Ascending aorta (tissue), 2 donors: ENCODE results near the gene C1orf216. TPM values are rescaled to one million over a fixed set of nuclear protein-coding genes. Genes with fewer than 3 reads are reported as not detected.

Experiments
- DNase-seq, 2 donors: peaks; one replicate each; pipeline ENCODE4 v3.0.0-alpha.2; 2019; ENCODE audit warnings: low spot score in 2 of 2
- H3K27ac ChIP-seq, 2 donors: fragments of 200-600 bp; sonication (generic); one replicate each; pipeline ENCODE4 v1.5.1; 2016 to 2017; ENCODE audit warnings: mild to moderate bottlenecking in 1 of 2
- H3K27me3 ChIP-seq: fragments of 200-600 bp; sonication (generic); one replicate; pipeline ENCODE4 v1.5.1; 2017
- H3K36me3 ChIP-seq, 2 donors: fragments of 200-600 bp; sonication (generic); one replicate each; pipeline ENCODE4 v1.5.1; 2016
- H3K4me1 ChIP-seq, 2 donors: fragments of 200-600 bp; sonication (generic); one replicate each; pipeline ENCODE4 v1.5.1; 2016 to 2017; ENCODE audit warnings: mild to moderate bottlenecking in 1 of 2
- H3K4me3 ChIP-seq, 2 donors: fragments of 200-600 bp; sonication (generic); one replicate each; pipeline ENCODE4 v1.5.1; 2016 to 2017; ENCODE audit warnings: mild to moderate bottlenecking in 1 of 2
- H3K9me3 ChIP-seq, 2 donors: fragments of 200-600 bp; sonication (generic); one replicate each; pipeline ENCODE4 v1.5.1; 2016
- intact Hi-C: fragments of 100-400 bp; cut with DNase I; formaldehyde crosslinking; loops from one replicate; pipeline ENCODE4 v1.15.1; 2023
- total RNA-seq: library from RNA; depleted of rRNA; stranded (reverse); fragments of >200 nt; gene quantifications from one replicate; pipeline ENCODE4 v1.1.0, GENCODE V29; 2016
- TF ChIP-seq, protein P1 (sequence below), 3 experiments: fragments of 200-600 bp in 2 of 3; fragments of 450-650 bp in 1 of 3; sonication (generic) in 2 of 3; IDR thresholded peaks; one replicate each; pipeline ENCODE4 v1.5.1; 2016 to 2019; ENCODE audit warnings: antibody characterized with exemption in 3 of 3, mild to moderate bottlenecking in 1 of 3, moderate library complexity in 1 of 3

C1orf216 gene
- total RNA-seq, 1 donor from 2014 or later = 40.6 TPM

DNA sequence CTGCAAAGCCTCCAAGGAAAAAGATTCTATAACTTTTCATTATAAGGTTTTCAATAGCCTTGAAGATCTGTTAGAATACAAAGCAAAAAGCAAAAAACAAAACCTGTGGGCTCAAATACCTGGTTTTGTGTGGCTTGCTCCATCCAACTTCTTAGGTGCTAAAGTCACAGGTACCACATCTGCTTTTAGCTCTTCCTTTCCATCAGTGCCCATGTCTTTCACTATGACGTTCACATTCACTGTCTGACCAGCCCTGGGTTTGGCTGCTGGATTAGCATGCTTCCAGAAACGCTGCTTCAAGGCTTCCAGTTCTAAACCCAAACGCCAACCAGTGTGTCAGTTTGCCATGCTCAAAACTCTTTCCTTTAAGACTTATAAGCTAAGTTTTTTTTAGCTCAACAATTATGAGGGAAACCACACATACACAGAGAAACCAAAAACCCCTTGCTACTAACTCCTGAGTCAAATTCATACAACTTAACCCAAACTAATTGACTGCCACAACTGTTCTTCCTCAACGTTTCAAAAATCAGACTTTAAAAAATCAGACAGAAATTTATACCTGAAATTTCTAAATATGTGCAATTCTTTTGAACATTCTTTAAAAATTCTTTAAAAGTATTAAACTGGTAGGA lies 35.1 kb upstream of the C1orf216 start:
- intact Hi-C loops = no loop called here
- TF ChIP-seq, protein P1, sequence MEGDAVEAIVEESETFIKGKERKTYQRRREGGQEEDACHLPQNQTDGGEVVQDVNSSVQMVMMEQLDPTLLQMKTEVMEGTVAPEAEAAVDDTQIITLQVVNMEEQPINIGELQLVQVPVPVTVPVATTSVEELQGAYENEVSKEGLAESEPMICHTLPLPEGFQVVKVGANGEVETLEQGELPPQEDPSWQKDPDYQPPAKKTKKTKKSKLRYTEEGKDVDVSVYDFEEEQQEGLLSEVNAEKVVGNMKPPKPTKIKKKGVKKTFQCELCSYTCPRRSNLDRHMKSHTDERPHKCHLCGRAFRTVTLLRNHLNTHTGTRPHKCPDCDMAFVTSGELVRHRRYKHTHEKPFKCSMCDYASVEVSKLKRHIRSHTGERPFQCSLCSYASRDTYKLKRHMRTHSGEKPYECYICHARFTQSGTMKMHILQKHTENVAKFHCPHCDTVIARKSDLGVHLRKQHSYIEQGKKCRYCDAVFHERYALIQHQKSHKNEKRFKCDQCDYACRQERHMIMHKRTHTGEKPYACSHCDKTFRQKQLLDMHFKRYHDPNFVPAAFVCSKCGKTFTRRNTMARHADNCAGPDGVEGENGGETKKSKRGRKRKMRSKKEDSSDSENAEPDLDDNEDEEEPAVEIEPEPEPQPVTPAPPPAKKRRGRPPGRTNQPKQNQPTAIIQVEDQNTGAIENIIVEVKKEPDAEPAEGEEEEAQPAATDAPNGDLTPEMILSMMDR (IDR thresholded peaks at IDR 0.05) = no peak
- no peak for DNase-seq
- Histone ChIP-seq H3K27me3 (no peaks in the 10 kb centered on the region), H3K36me3 (no peaks in the 10 kb centered on the region), H3K9me3 (no peaks in the 10 kb centered on the region), H3K4me1 (no peaks in the 10 kb centered on the region), H3K4me3 (no peak overlapping the region), H3K27ac (no peak overlapping the region)

DNA sequence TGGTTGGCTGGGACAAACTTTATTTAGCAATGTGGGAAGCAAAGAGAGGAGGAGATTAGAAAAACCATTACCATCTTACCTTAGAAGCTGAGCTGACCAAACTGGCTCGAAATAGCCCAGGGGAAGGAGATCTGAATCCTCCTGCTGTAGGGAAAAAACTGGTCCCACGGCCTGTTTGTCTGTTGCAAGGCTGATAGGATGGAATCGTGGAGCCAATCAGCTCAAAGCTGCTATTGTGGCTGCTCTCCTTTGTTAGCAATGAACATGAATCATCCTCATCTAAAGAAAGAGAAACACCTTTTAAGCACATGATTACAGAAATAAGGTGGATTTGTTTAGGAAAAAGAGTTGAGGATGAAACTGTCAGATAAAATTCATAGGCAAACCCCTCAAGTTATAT lies 29.6 kb upstream of the C1orf216 start:
- DNase-seq = no peak
- no peaks in the 10 kb centered on the region for H3K36me3 ChIP-seq
- TF ChIP-seq, protein P1 (IDR thresholded peaks at IDR 0.05) = no peak
- H3K4me1 ChIP-seq = no peaks in the 10 kb centered on the region
- intact Hi-C loops = no loop called here
- H3K4me3 ChIP-seq = no peak overlapping the region
- H3K27me3 ChIP-seq = no peaks in the 10 kb centered on the region
- no peaks in the 10 kb centered on the region for H3K9me3 ChIP-seq
- no peak overlapping the region for H3K27ac ChIP-seq

DNA sequence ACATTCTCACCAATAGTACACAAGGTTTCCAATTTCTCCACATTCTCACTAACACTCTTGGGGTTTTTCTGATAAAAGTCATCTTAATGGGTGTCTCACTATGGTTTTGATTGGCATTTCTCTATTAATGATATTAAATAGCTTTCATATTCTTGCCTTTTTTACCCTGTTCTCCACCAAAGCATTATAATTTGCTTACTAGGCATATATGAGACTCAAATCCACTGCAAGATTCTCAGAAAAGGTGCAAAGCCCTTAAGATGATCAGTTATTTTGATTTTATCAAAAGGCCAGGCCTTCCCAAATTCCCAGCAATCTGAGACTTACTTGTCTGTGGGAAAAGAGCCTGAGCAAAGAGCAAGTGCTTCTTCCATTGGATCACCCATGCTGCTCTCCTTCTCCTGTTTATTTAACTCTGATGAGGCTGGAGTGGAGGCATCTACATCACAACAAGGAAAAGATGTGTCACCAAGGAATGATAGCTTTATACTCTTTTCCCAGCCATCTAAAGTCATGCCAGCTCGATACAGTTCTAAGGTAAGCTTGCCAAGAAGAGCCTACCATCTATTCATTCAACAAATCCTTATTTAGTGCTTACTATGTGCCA lies 26.5 kb upstream of the C1orf216 start:
- H3K27ac ChIP-seq = no peak overlapping the region

DNA sequence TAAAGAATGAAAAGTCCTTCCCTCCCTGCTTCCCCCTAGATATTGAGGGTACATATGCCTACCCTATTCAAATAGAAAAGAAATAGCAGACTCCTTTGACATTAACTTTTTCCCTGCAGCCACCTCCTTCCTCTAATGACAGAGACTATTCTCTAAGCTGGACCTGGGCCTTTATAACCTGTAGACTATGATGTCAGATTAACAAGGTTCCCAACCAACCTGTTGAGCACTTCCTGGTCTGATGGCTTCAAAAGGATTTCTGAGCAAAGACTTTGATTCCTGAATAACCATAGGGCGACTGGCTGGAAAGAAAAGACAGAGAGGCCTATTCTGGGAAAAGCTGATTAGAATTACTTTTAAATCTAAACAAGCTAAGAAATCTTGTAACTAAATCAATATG lies 18.4 kb upstream of the C1orf216 start:
- Histone ChIP-seq H3K4me1 (no peaks in the 10 kb centered on the region), H3K27ac (no peak overlapping the region), H3K9me3 (no peaks in the 10 kb centered on the region), H3K36me3 (no peaks in the 10 kb centered on the region), H3K27me3 (no peaks in the 10 kb centered on the region), H3K4me3 (no peak overlapping the region)
- DNase-seq = no peak
- intact Hi-C loops = no loop called here
- TF ChIP-seq, protein P1 (IDR thresholded peaks at IDR 0.05) = no peak

More for the DNA sequence above, 26.5 kb upstream of the C1orf216 start:
- no peaks in the 10 kb centered on the region for H3K27me3 ChIP-seq
- TF ChIP-seq, protein P1 (IDR thresholded peaks at IDR 0.05) = no peak
- no peaks in the 10 kb centered on the region for H3K9me3 ChIP-seq
- H3K36me3 ChIP-seq = no peaks in the 10 kb centered on the region
- no peak for DNase-seq
- H3K4me1 ChIP-seq = no peaks in the 10 kb centered on the region
- H3K4me3 ChIP-seq = no peak overlapping the region
- intact Hi-C loops = no loop called here

DNA sequence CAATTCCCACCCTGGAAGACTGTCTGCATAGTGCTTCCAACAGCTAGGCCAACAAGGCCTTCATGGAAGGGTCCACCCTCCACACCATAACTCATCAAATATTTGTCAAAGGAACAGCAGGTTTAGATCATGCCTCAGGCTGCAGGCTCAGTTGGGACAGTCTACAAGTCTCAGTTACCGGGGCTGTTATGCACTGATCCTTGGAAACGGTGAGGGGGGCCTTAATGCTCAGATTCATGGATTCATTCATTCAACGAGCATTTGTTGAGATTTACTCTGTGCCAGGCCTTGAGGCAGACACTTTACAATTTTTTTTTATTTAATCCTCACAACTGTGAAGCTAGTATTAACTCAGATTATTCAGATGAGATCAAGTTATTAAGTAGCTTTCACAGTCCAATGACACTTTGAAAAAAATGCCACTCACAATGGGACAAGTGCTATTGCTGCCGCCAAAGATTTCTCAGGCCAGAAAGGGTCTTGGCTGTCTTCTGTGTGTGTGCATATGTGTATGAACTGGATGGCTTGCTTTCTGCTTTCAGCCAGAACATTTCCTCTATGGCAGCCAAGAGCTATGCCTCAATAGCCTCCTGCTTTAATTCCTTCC lies 8.9 kb upstream of the C1orf216 start:
- Histone ChIP-seq H3K36me3 (no peaks in the 10 kb centered on the region), H3K4me3 (no peak overlapping the region), H3K4me1 (no peaks in the 10 kb centered on the region), H3K27ac (no peak overlapping the region), H3K9me3 (no peaks in the 10 kb centered on the region), H3K27me3 (no peaks in the 10 kb centered on the region)
- no peak for DNase-seq
- TF ChIP-seq, protein P1 (IDR thresholded peaks at IDR 0.05) = no peak
- intact Hi-C loops = loop anchor here (2.0 to 5.0 kb wide), 3 partner anchors 47 to 275 kb away; no protein-coding TSS in a partner anchor
